Measurements from ENCODE around the gene EEPD1.

Gene EEPD1

DNA sequence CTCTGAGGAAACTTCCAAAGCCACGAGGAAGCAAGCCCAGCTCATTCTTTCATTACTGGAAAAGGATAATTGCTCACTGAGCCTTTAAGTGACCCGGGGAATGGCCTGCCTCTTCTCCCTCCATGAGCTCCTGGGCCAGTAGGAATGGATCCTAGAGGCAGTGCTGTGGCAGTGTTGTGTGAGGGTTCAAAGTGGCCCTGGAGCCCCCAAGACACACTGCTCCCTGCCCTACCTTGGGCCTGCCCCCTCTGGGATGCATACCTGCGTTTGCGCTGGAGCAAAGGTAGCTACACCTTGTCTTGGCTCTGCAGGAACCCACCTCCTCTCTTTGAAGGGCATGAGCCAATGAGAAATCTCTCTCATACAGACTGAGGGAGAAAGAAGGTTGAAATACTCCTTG is 120.8 kb downstream of the EEPD1 start:
- peaks cover 3% of the 10 kb centered on the region for H3K4me1 Mint-ChIP-seq (ENCODE audit: low read depth)
- peaks cover 3% of the 10 kb centered on the region for H3K27me3 Mint-ChIP-seq (ENCODE audit: low read depth)
- H3K9me3 Mint-ChIP-seq, result no peaks in the 10 kb centered on the region
- H3K4me3 Mint-ChIP-seq, result no peak overlapping the region
- no peaks in the 10 kb centered on the region for H3K36me3 Mint-ChIP-seq (ENCODE audit: low read depth)
- no peak overlapping the region for H3K27ac Mint-ChIP-seq

DNA sequence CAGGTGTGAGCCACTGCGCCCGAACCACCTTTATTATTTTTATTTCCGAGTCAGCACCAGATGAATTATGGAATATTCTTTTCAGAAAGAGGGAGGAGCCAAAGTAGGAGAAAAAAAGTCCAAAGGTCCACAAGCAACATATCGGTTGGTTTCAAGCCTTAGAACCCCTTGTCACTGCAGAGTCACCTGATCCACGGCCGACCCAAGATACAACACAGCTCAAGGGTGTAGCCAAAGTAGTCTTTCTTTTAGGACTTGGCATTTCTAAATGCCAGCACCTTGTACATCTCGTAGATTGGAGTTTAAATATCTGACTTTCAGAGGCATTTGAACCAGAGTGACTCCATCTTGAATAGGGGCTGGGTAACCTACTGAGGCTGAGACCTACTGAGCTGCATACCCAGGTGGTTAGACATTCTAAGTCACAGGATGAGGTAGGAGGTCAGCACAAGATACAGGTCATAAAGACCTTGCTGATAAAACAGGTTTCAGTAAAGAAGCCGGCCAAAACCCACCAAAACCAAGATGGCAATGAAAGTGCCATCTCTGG is 122.8 kb downstream of the EEPD1 start:
- H3K36me3 Mint-ChIP-seq (ENCODE audit: low read depth), result no peaks in the 10 kb centered on the region
- no peaks in the 10 kb centered on the region for H3K9me3 Mint-ChIP-seq
- peaks cover 7% of the 10 kb centered on the region for H3K4me1 Mint-ChIP-seq (ENCODE audit: low read depth)
- H3K27me3 Mint-ChIP-seq (ENCODE audit: low read depth), result peaks cover 3% of the 10 kb centered on the region
- no peak overlapping the region for H3K27ac Mint-ChIP-seq
- no peak overlapping the region for H3K4me3 Mint-ChIP-seq

DNA sequence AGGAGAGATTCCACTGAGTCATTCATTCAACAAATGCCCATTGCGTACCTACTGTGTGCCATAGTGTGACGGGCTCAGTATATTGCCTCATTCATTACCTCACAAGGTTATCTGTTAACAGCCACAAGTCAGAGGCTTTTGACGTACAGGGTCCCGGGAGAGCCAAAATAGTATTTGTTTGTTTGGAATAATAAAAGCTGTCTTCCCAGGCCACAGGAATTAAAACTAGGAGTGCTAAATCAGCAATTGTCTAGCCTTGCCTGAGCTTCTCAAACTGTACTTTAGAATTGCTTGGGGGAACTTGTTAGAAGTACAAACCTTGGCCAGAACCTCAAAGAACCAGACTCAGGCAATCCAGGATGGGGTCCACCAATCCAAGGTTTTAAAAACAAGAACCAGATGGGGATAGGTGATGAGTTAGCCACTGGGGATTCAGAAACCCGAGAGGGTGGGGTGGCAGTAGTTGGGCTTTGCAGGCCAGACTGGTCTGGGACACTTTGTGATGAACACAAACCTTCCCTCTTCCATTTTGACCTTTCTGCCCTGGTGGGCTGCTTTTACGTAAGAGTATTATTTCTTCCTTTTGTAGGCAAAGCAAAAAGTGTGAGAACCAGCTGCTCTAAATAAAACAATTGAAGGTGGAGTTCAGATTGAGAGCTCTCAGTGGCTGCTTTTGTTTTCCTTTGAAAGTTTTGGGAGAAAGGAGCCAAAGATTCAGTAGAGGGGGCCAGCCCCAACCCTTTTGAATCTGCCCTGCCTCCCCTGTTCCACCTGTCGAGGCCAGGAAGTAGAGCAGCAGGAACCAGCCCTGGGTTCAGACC is 123.6 kb downstream of the EEPD1 start:
- H3K27ac Mint-ChIP-seq, result no peak overlapping the region
- H3K36me3 Mint-ChIP-seq (ENCODE audit: low read depth), result no peaks in the 10 kb centered on the region
- H3K4me3 Mint-ChIP-seq, result no peak overlapping the region
- peaks cover 3% of the 10 kb centered on the region for H3K27me3 Mint-ChIP-seq (ENCODE audit: low read depth)
- no peaks in the 10 kb centered on the region for H3K9me3 Mint-ChIP-seq
- H3K4me1 Mint-ChIP-seq (ENCODE audit: low read depth), result peaks cover 7% of the 10 kb centered on the region

DNA sequence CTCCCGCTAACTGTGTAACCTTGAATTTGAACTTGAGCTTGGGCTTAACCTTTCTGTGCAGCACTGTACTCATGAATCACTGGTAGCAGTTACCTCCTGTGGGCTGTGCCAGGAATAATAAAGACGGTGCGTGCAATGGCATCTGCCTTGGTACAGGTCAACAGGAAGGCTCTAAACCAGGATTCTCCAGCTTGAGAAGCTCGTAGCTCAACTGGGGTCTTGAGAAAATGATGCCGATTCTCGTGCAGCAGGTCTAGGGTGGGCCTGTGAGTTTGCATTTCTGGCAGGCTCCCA is 124.1 kb downstream of the EEPD1 start:
- no peak overlapping the region for H3K27ac Mint-ChIP-seq
- H3K4me1 Mint-ChIP-seq (ENCODE audit: low read depth), result peaks cover 7% of the 10 kb centered on the region
- H3K27me3 Mint-ChIP-seq (ENCODE audit: low read depth), result peaks cover 3% of the 10 kb centered on the region
- H3K36me3 Mint-ChIP-seq (ENCODE audit: low read depth), result no peaks in the 10 kb centered on the region
- no peak overlapping the region for H3K4me3 Mint-ChIP-seq
- no peaks in the 10 kb centered on the region for H3K9me3 Mint-ChIP-seq

- Mint-ChIP-seq H3K27me3 (ENCODE audit: low read depth) (no peaks in the 10 kb centered on the region), H3K36me3 (ENCODE audit: low read depth) (no peaks in the 10 kb centered on the region), H3K27ac (no peak overlapping the region), H3K4me1 (ENCODE audit: low read depth) (peaks cover 11% of the 10 kb centered on the region), H3K4me3 (no peak overlapping the region), H3K9me3 (no peaks in the 10 kb centered on the region)
Measured at GRCh38 chr7:36278069-36278619, 125.1 kb downstream of the EEPD1 start.

- Mint-ChIP-seq H3K9me3 (no peaks in the 10 kb centered on the region), H3K4me1 (ENCODE audit: low read depth) (peaks cover 11% of the 10 kb centered on the region), H3K4me3 (no peak overlapping the region), H3K27me3 (ENCODE audit: low read depth) (no peaks in the 10 kb centered on the region), H3K27ac (no peak overlapping the region), H3K36me3 (ENCODE audit: low read depth) (no peaks in the 10 kb centered on the region)
Measured at GRCh38 chr7:36278620-36279172, 125.6 kb downstream of the EEPD1 start.

DNA sequence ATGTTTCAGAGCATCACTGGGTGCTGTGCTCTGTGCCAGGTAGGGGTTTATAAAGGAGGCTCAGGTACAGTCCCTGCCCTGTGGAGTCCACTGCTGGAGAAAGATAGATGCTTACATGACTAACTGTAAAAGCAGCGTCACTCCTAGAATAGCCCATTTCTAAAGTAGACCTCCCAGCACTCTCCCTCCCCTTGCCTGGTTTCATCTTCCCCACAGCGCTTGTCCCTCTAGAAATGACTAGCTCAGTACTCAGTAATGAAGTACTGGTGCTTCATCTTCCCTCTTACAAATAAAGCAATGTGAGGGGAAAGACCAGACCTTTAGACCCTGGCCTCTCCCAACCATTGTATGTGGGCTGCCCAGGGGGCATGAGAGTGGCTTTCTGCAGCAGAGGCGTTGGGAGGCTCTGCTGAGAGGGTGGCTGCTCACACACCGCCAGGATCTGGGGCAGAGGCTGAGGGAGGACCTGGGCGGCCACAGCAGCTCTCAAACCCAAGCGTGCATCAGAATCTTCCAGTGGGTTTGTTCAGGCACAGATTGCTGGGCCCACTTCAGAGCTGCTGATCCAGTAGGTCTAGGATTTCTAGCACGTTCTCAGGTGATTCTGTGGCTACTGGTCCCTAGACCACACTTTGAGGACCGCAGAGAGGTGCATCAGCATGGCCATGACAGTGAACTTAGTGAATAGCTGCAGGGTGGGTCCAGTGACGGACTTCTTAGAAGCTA is 126.3 kb downstream of the EEPD1 start:
- Mint-ChIP-seq H3K36me3 (ENCODE audit: low read depth) (no peaks in the 10 kb centered on the region), H3K4me3 (no peak overlapping the region)

GRCh38 chr7:36279926-36280315 is 126.9 kb downstream of the EEPD1 start:
- H3K36me3 Mint-ChIP-seq (ENCODE audit: low read depth), result no peaks in the 10 kb centered on the region
- no peaks in the 10 kb centered on the region for H3K9me3 Mint-ChIP-seq
- H3K4me3 Mint-ChIP-seq, result no peak overlapping the region
- no peaks in the 10 kb centered on the region for H3K27me3 Mint-ChIP-seq (ENCODE audit: low read depth)
- peak overlapping the region; percentile 10 for H3K27ac Mint-ChIP-seq
- peaks cover 18% of the 10 kb centered on the region for H3K4me1 Mint-ChIP-seq (ENCODE audit: low read depth)

More for the DNA sequence above, 126.3 kb downstream of the EEPD1 start:
- Mint-ChIP-seq H3K4me1 (ENCODE audit: low read depth) (peaks cover 15% of the 10 kb centered on the region), H3K9me3 (no peaks in the 10 kb centered on the region), H3K27ac (peak overlapping the region; percentile 10), H3K27me3 (ENCODE audit: low read depth) (no peaks in the 10 kb centered on the region)

DNA sequence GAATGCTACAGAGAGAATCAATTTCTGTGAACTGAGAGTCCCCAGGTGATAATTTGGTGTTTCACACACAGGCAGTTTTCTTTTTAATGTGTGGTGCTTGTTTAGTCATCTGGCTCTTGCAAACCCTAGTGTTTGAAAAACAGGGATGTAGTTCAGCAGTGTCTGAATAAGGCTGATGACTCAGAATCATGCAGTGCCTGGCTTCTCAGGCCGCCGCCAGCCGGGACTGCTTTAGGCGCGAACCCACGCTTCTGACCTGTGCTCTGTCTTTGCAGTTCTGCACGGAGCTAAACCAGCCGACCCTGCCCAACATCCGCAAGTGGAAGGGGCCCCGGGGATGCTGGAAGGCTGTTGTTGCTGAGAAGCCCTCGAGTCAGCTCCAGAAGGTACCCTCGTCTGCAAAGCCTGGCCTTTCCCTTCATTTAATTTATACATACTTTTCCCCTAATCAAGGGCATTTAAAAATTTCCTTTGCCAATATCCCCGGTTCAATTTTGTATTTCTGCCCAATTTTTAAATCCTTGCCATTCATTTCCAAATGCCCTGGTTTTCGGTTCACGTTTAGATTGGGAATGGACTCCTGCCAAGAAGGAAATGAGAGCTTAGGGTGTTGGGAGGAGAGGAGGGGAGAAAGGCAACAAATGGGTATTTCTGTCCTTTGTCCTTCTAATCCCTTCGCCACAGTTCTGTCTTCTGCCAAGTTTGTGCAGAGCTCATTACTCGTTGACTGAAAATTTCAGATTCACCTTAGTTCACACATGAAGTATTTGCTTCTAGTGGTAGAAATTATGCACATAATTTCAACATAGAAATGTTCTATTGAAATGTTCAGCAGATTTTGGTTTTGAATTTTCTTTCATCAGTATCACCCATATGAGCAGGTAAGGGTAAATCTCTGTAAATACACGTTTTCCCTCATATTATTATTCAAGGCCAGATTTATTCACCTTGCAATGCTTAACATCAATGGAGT is 128.1 kb downstream of the EEPD1 start:
- H3K27me3 Mint-ChIP-seq (ENCODE audit: low read depth), result no peaks in the 10 kb centered on the region
- no peak overlapping the region for H3K4me3 Mint-ChIP-seq
- H3K36me3 Mint-ChIP-seq (ENCODE audit: low read depth), result no peaks in the 10 kb centered on the region
- H3K4me1 Mint-ChIP-seq (ENCODE audit: low read depth), result peaks cover 21% of the 10 kb centered on the region
- no peaks in the 10 kb centered on the region for H3K9me3 Mint-ChIP-seq
- H3K27ac Mint-ChIP-seq, result no peak overlapping the region

- Mint-ChIP-seq H3K9me3 (no peaks in the 10 kb centered on the region), H3K36me3 (ENCODE audit: low read depth) (no peaks in the 10 kb centered on the region), H3K27ac (no peak overlapping the region), H3K27me3 (ENCODE audit: low read depth) (no peaks in the 10 kb centered on the region), H3K4me1 (ENCODE audit: low read depth) (peaks cover 26% of the 10 kb centered on the region), H3K4me3 (no peak overlapping the region)
Measured at GRCh38 chr7:36281945-36282717, 129.1 kb downstream of the EEPD1 start.

DNA sequence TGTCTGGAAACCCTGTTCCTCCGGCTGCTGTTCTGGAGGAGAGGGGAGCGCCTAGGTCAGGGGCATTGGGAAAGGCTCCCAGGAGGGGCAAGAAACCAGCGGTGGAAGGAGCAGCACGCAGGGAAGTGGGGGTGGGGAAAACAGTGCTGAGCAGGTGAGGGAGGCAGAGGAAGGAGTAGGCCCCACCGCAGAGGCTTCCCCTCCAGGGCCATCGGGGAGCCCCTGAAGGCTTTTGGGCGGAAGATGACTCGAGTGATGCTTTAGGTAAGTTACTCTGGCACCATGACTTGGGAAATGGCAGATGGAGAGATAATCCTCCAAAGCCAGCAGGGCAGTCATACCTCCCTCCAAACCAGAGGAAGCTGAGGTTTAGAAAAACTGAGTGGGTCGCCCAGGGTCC is 130.1 kb downstream of the EEPD1 start:
- Mint-ChIP-seq H3K27me3 (ENCODE audit: low read depth) (no peaks in the 10 kb centered on the region), H3K9me3 (no peaks in the 10 kb centered on the region), H3K27ac (no peak overlapping the region), H3K4me1 (ENCODE audit: low read depth) (peaks cover 37% of the 10 kb centered on the region), H3K36me3 (ENCODE audit: low read depth) (peaks cover 1% of the 10 kb centered on the region), H3K4me3 (no peak overlapping the region)

DNA sequence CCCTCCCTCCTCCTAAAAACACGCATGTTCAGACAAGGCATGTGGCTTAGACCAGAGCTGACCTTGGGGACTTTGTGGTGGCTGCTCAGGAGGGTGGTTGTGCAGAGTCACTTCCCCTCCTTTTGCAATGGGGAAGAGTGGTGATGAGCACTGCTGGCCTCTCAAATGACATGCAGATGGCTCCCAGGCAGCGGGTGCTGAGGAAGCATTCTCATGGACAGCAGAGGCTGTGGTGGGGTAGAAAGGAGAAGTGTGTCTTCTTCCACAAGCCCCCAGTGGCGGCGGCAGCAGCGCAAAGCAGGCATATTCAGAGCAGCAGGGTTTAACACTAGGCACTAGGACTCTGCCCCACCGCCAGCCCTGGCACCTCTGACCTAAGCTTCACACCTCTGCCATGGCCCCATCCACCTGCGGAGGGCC is 130.7 kb downstream of the EEPD1 start:
- no peaks in the 10 kb centered on the region for H3K27me3 Mint-ChIP-seq (ENCODE audit: low read depth)
- H3K36me3 Mint-ChIP-seq (ENCODE audit: low read depth), result peaks cover 2% of the 10 kb centered on the region
- no peaks in the 10 kb centered on the region for H3K9me3 Mint-ChIP-seq
- H3K4me3 Mint-ChIP-seq, result no peak overlapping the region
- H3K4me1 Mint-ChIP-seq (ENCODE audit: low read depth), result peaks cover 39% of the 10 kb centered on the region
- H3K27ac Mint-ChIP-seq, result no peak overlapping the region

DNA sequence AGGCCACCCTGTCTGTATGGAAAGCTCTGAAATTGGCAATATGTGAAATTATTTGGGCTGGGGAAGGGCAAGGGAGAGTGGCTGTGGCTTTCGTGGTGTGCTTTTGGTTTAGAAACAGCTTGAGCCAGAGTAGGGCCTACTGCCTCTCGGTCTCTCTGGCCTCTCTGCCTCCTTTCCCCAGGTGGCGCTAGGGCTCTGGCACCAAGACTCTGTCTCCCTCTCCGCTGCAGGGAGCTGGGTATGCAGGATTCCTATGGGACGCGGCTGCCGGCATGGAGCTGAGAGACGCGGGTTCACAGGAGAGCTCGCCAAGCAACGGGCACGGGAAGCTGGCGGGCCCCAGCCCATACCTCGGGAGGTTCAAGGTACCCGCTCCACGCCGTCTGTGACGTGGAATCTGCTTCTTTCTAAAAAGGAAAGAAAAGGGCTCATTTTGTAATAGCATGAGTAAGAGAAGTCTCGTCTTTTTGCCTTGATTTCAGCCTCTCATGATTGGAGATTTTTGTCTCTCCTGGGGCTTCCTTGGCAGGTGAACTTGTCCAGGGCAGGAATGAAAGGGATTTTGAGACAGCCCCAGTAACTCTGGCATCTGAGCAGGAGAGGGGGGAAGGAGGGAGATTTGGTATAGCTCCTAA is 131.5 kb downstream of the EEPD1 start:
- peaks cover 45% of the 10 kb centered on the region for H3K4me1 Mint-ChIP-seq (ENCODE audit: low read depth)
- H3K27ac Mint-ChIP-seq, result no peak overlapping the region
- H3K27me3 Mint-ChIP-seq (ENCODE audit: low read depth), result no peaks in the 10 kb centered on the region
- no peaks in the 10 kb centered on the region for H3K9me3 Mint-ChIP-seq
- no peak overlapping the region for H3K4me3 Mint-ChIP-seq
- H3K36me3 Mint-ChIP-seq (ENCODE audit: low read depth), result peaks cover 2% of the 10 kb centered on the region
